T-helper 2 cell treated with Interferon-gamma antibody and Interleukin-4, amounts not matched to agents 5 μg/mL and 100 μg/mL, for 36 hours (primary cell): ENCODE data around the gene TMEM178A.
"Not testable (repeated sequence)": the region's sequence is repeated elsewhere in the genome, so short reads cannot be mapped to it uniquely, and the experiment has no call there.

Experiments
- DNase-seq: peaks from one replicate; pipeline ENCODE4 v3.0.0; 2021; ENCODE audit warnings: low spot score
- H3K27ac Mint-ChIP-seq: one replicate; pipeline ENCODE4 v1.8.0; 2021; ENCODE audit warnings: mild to moderate bottlenecking, mixed read lengths
- H3K27me3 Mint-ChIP-seq: one replicate; pipeline ENCODE4 v1.8.0; 2021; ENCODE audit warnings: low read depth, mixed read lengths
- H3K36me3 Mint-ChIP-seq: one replicate; pipeline ENCODE4 v1.8.0; 2021; ENCODE audit warnings: low read depth, mixed read lengths
- H3K4me1 Mint-ChIP-seq: one replicate; pipeline ENCODE4 v1.8.0; 2021; ENCODE audit warnings: low read depth, mixed read lengths
- H3K4me3 Mint-ChIP-seq: one replicate; pipeline ENCODE4 v1.8.0; 2022; ENCODE audit warnings: mild to moderate bottlenecking, moderate library complexity, mixed read lengths
- H3K9me3 Mint-ChIP-seq: one replicate; pipeline ENCODE4 v1.8.0; 2021; ENCODE audit warnings: mixed read lengths

TMEM178A gene

GRCh38 chr2:39636306-39636705, 29.4 kb upstream of the TMEM178A start:
- H3K27ac Mint-ChIP-seq = no peak overlapping the region
- no peaks in the 10 kb centered on the region for H3K9me3 Mint-ChIP-seq
- DNase-seq = no peak
- H3K4me3 Mint-ChIP-seq = no peak overlapping the region
- peaks cover 2% of the 10 kb centered on the region for H3K27me3 Mint-ChIP-seq
- peaks cover 1% of the 10 kb centered on the region for H3K4me1 Mint-ChIP-seq
- no peaks in the 10 kb centered on the region for H3K36me3 Mint-ChIP-seq

- Mint-ChIP-seq H3K9me3 (no peaks in the 10 kb centered on the region), H3K36me3 (no peaks in the 10 kb centered on the region), H3K4me1 (peaks cover 1% of the 10 kb centered on the region), H3K27me3 (peaks cover 2% of the 10 kb centered on the region), H3K4me3 (no peak overlapping the region), H3K27ac (no peak overlapping the region)
- DNase-seq = no peak
These were observed 27.1 kb upstream of the TMEM178A start for GRCh38 chr2:39638581-39638980.

- no peaks in the 10 kb centered on the region for H3K9me3 Mint-ChIP-seq
- no peaks in the 10 kb centered on the region for H3K36me3 Mint-ChIP-seq
- H3K4me3 Mint-ChIP-seq = no peak overlapping the region
- H3K27ac Mint-ChIP-seq = no peak overlapping the region
- peaks cover 1% of the 10 kb centered on the region for H3K4me1 Mint-ChIP-seq
- peaks cover 3% of the 10 kb centered on the region for H3K27me3 Mint-ChIP-seq
- no peak for DNase-seq
These were observed 25.6 kb upstream of the TMEM178A start for GRCh38 chr2:39640107-39640506.

GRCh38 chr2:39640681-39641080, 25.0 kb upstream of the TMEM178A start:
- H3K9me3 Mint-ChIP-seq = no peaks in the 10 kb centered on the region

GRCh38 chr2:39641635-39642034, 24.1 kb upstream of the TMEM178A start:
- H3K27me3 Mint-ChIP-seq = peaks cover 2% of the 10 kb centered on the region
- DNase-seq = no peak
- no peak overlapping the region for H3K4me3 Mint-ChIP-seq
- H3K4me1 Mint-ChIP-seq = peaks cover 1% of the 10 kb centered on the region
- H3K9me3 Mint-ChIP-seq = no peaks in the 10 kb centered on the region
- H3K36me3 Mint-ChIP-seq = no peaks in the 10 kb centered on the region
- H3K27ac Mint-ChIP-seq = no peak overlapping the region

More at GRCh38 chr2:39640681-39641080, 25.0 kb upstream of the TMEM178A start:
- no peak for DNase-seq
- Mint-ChIP-seq H3K4me1 (peaks cover 1% of the 10 kb centered on the region), H3K36me3 (no peaks in the 10 kb centered on the region), H3K4me3 (no peak overlapping the region), H3K27ac (no peak overlapping the region), H3K27me3 (peaks cover 2% of the 10 kb centered on the region)

- peaks cover 2% of the 10 kb centered on the region for H3K27me3 Mint-ChIP-seq
- no peak for DNase-seq
These were observed 23.5 kb upstream of the TMEM178A start for GRCh38 chr2:39642051-39642718.

GRCh38 chr2:39645826-39646225, 19.9 kb upstream of the TMEM178A start:
- Mint-ChIP-seq H3K36me3 (no peaks in the 10 kb centered on the region), H3K27ac (no peak overlapping the region), H3K4me1 (peaks cover under 1% of the 10 kb centered on the region), H3K9me3 (no peaks in the 10 kb centered on the region), H3K27me3 (peaks cover 2% of the 10 kb centered on the region), H3K4me3 (no peak overlapping the region)
- DNase-seq = no peak

More at GRCh38 chr2:39642051-39642718, 23.5 kb upstream of the TMEM178A start:
- Mint-ChIP-seq H3K27ac (no peak overlapping the region), H3K4me3 (no peak overlapping the region), H3K36me3 (no peaks in the 10 kb centered on the region), H3K9me3 (no peaks in the 10 kb centered on the region), H3K4me1 (peaks cover 1% of the 10 kb centered on the region)

GRCh38 chr2:39646267-39646666, 19.4 kb upstream of the TMEM178A start:
- no peak for DNase-seq
- no peaks in the 10 kb centered on the region for H3K4me1 Mint-ChIP-seq
- H3K27ac Mint-ChIP-seq = no peak overlapping the region
- H3K36me3 Mint-ChIP-seq = no peaks in the 10 kb centered on the region
- H3K4me3 Mint-ChIP-seq = no peak overlapping the region
- H3K27me3 Mint-ChIP-seq = peaks cover 2% of the 10 kb centered on the region
- no peaks in the 10 kb centered on the region for H3K9me3 Mint-ChIP-seq

- no peaks in the 10 kb centered on the region for H3K36me3 Mint-ChIP-seq
- no peak overlapping the region for H3K4me3 Mint-ChIP-seq
- no peaks in the 10 kb centered on the region for H3K9me3 Mint-ChIP-seq
- DNase-seq = no peak
- no peak overlapping the region for H3K27ac Mint-ChIP-seq
- no peaks in the 10 kb centered on the region for H3K4me1 Mint-ChIP-seq
- peaks cover 2% of the 10 kb centered on the region for H3K27me3 Mint-ChIP-seq
These were observed 18.5 kb upstream of the TMEM178A start for GRCh38 chr2:39647104-39647765.

- no peak overlapping the region for H3K27ac Mint-ChIP-seq
- no peaks in the 10 kb centered on the region for H3K36me3 Mint-ChIP-seq
- peaks cover 5% of the 10 kb centered on the region for H3K9me3 Mint-ChIP-seq
- H3K4me3 Mint-ChIP-seq = no peak overlapping the region
- no peak for DNase-seq
- peaks cover 2% of the 10 kb centered on the region for H3K27me3 Mint-ChIP-seq
- no peaks in the 10 kb centered on the region for H3K4me1 Mint-ChIP-seq
These were observed 17.1 kb upstream of the TMEM178A start for GRCh38 chr2:39648580-39648979.

- Mint-ChIP-seq H3K27me3 (peaks cover 2% of the 10 kb centered on the region), H3K9me3 (peaks cover 9% of the 10 kb centered on the region), H3K27ac (no peak overlapping the region), H3K4me1 (no peaks in the 10 kb centered on the region), H3K36me3 (no peaks in the 10 kb centered on the region), H3K4me3 (no peak overlapping the region)
- no peak for DNase-seq
These were observed 16.2 kb upstream of the TMEM178A start for GRCh38 chr2:39649511-39649910.

- peaks cover 9% of the 10 kb centered on the region for H3K9me3 Mint-ChIP-seq
- H3K36me3 Mint-ChIP-seq = no peaks in the 10 kb centered on the region
- DNase-seq = no peak
- no peaks in the 10 kb centered on the region for H3K4me1 Mint-ChIP-seq
- no peak overlapping the region for H3K4me3 Mint-ChIP-seq
- no peak overlapping the region for H3K27ac Mint-ChIP-seq
- no peaks in the 10 kb centered on the region for H3K27me3 Mint-ChIP-seq
These were observed 15.2 kb upstream of the TMEM178A start for GRCh38 chr2:39650468-39650867.

- not testable (repeated sequence) for H3K27ac Mint-ChIP-seq, H3K4me1 Mint-ChIP-seq, H3K4me3 Mint-ChIP-seq, DNase-seq, H3K9me3 Mint-ChIP-seq, H3K36me3 Mint-ChIP-seq, H3K27me3 Mint-ChIP-seq
These were observed 9.5 kb upstream of the TMEM178A start for GRCh38 chr2:39656215-39656614.

- no peaks in the 10 kb centered on the region for H3K36me3 Mint-ChIP-seq
- peaks cover 9% of the 10 kb centered on the region for H3K9me3 Mint-ChIP-seq
- H3K4me1 Mint-ChIP-seq = no peaks in the 10 kb centered on the region
- no peak overlapping the region for H3K27ac Mint-ChIP-seq
- H3K27me3 Mint-ChIP-seq = peaks cover 9% of the 10 kb centered on the region
- DNase-seq = no peak
- no peak overlapping the region for H3K4me3 Mint-ChIP-seq
These were observed 8.3 kb upstream of the TMEM178A start for GRCh38 chr2:39657287-39657937.
